H1 (cell line): ENCODE data around the gene PPM1D. TPM values are rescaled to one million over a fixed set of nuclear protein-coding genes. Genes with fewer than 3 reads are reported as not detected.

ENCODE experiments used
- CTCF ChIA-PET: fragments of 300-600 bp; sonication (Branson Sonifier 250); formaldehyde crosslinking; loops from one replicate; lab custom pipeline; 2021; ENCODE audit not compliant: partially characterized antibody; lab: Charles Lee
- POLR2A ChIA-PET: fragments of 300-600 bp; sonication (Branson Sonifier 250); formaldehyde crosslinking; loops from one replicate; lab custom pipeline; 2021; ENCODE audit warnings: inconsistent platforms; ENCODE audit not compliant: partially characterized antibody; lab: Charles Lee
- DNase-seq, 2 experiments: peaks; one replicate each; pipeline versions ENCODE4 v3.0.0 to v3.0.0-alpha.2; 2010 to 2022; ENCODE audit warnings: low spot score in 2 of 2, low read depth in 1 of 2, mixed read lengths in 1 of 2
- FAIRE-seq: peaks from 2 replicates; lab custom pipeline; 2011; peaks lifted over from hg19 to GRCh38; lab: Jason Lieb, UNC
- H2AFZ ChIP-seq: 2 replicates; pipeline ENCODE4 v1.8.1; 2012; ENCODE audit warnings: low read length, inconsistent platforms
- H2AK5ac ChIP-seq: 2 replicates; pipeline ENCODE4 v1.6.1; 2013; ENCODE audit warnings: low read depth, low read length
- H2BK120ac ChIP-seq: replicated peaks from 2 replicates; pipeline ENCODE3; 2013; ENCODE audit warnings: low read depth, low read length, inconsistent platforms
- H2BK12ac ChIP-seq: 2 replicates; pipeline ENCODE4 v1.6.1; 2013; ENCODE audit warnings: low read depth, low read length
- H2BK15ac ChIP-seq: 2 replicates; pipeline ENCODE4 v1.6.1; 2013; ENCODE audit warnings: low read length
- H2BK20ac ChIP-seq: 2 replicates; pipeline ENCODE4 v1.6.1; 2013; ENCODE audit warnings: low read length
- H2BK5ac ChIP-seq: 2 replicates; pipeline ENCODE4 v1.6.1; 2013; ENCODE audit warnings: low read depth, low read length
- H3K14ac ChIP-seq: 2 replicates; pipeline ENCODE4 v1.6.1; 2013; ENCODE audit warnings: inconsistent platforms; ENCODE audit not compliant: insufficient read length
- H3K18ac ChIP-seq: 2 replicates; pipeline ENCODE4 v1.6.1; 2013; ENCODE audit warnings: low read length; ENCODE audit errors: extremely low read depth
- H3K23ac ChIP-seq: 2 replicates; pipeline ENCODE4 v1.6.1; 2013; ENCODE audit warnings: inconsistent platforms; ENCODE audit not compliant: insufficient read length
- H3K23me2 ChIP-seq: 2 replicates; pipeline ENCODE4 v1.6.1; 2013; ENCODE audit warnings: low read depth, low read length
- H3K27ac ChIP-seq: 2 replicates; pipeline ENCODE4 v1.6.1; 2011; ENCODE audit warnings: low read depth, low read length, inconsistent platforms
- H3K27me3 ChIP-seq, 4 experiments: replicated peaks in 1 of 4; 1 replicate in 1 of 4; 2 replicates in 3 of 4; pipeline versions ENCODE4 v1.6.1 to v1.8.1; 2011 to 2013; ENCODE audit warnings: low read length in 3 of 4, mild to moderate bottlenecking in 3 of 4, inconsistent platforms in 2 of 4, mixed read lengths in 2 of 4, moderate library complexity in 1 of 4; ENCODE audit not compliant: control insufficient read depth in 3 of 4, insufficient read depth in 3 of 4; ENCODE audit errors: extremely low read depth in 1 of 4
- H3K36me3 ChIP-seq, 4 experiments: 2 replicates each; pipeline versions ENCODE4 v1.6.1 to v1.8.1; 2011 to 2013; ENCODE audit warnings: mild to moderate bottlenecking in 4 of 4, low read length in 3 of 4, moderate library complexity in 2 of 4, control low read depth in 1 of 4, inconsistent platforms in 1 of 4; ENCODE audit not compliant: insufficient read depth in 4 of 4, control insufficient read depth in 2 of 4
- H3K4ac ChIP-seq: replicated peaks from 2 replicates; pipeline ENCODE3; 2013; ENCODE audit warnings: low read length, low read depth, mixed read lengths, inconsistent platforms; ENCODE audit not compliant: insufficient read length
- H3K4me1 ChIP-seq, 4 experiments: replicated peaks in 1 of 4; 1 replicate in 1 of 4; 2 replicates in 3 of 4; pipeline versions ENCODE4 v1.6.1 to v1.8.1; 2011 to 2013; ENCODE audit warnings: low read length in 3 of 4, inconsistent platforms in 2 of 4, mixed read lengths in 1 of 4; ENCODE audit not compliant: insufficient read depth in 4 of 4, control insufficient read depth in 3 of 4
- H3K4me2 ChIP-seq, 2 experiments: 2 replicates each; pipeline versions ENCODE4 v1.6.1 to v1.8.1; 2011 to 2013; ENCODE audit warnings: low read depth in 2 of 2, low read length in 2 of 2, control low read depth in 1 of 2, inconsistent platforms in 1 of 2, mild to moderate bottlenecking in 1 of 2; ENCODE audit not compliant: insufficient read depth in 1 of 2
- H3K4me3 ChIP-seq, 4 experiments: fragments of 200-600, 300-600 bp in 1 of 4; sonication (generic), shearing (Covaris generic), sonication (Bioruptor Twin) in 1 of 4; 2 replicates each; pipeline versions ENCODE4 v1.5.1 to v1.8.1; 2011 to 2016; ENCODE audit warnings: low read length in 4 of 4, low read depth in 3 of 4, control low read depth in 2 of 4, inconsistent platforms in 2 of 4, mild to moderate bottlenecking in 2 of 4, mixed read lengths in 1 of 4, moderate library complexity in 1 of 4; ENCODE audit not compliant: insufficient read depth in 2 of 4; ENCODE audit errors: extremely low read depth in 1 of 4
- H3K56ac ChIP-seq: replicated peaks from 2 replicates; pipeline ENCODE3; 2013; ENCODE audit warnings: low read depth, mild to moderate bottlenecking, mixed read lengths, low read length, inconsistent platforms; ENCODE audit not compliant: insufficient read length
- H3K79me1 ChIP-seq: 2 replicates; pipeline ENCODE4 v1.6.1; 2013; ENCODE audit warnings: low read depth, low read length, control low read depth
- H3K79me2 ChIP-seq, 2 experiments: 2 replicates each; pipeline versions ENCODE4 v1.6.1 to v1.8.1; 2012 to 2013; ENCODE audit warnings: low read length in 2 of 2, mild to moderate bottlenecking in 2 of 2, inconsistent platforms in 1 of 2; ENCODE audit not compliant: insufficient read depth in 2 of 2, control insufficient read depth in 1 of 2
- H3K9ac ChIP-seq, 4 experiments: replicated peaks in 1 of 4; 1 replicate in 1 of 4; 2 replicates in 3 of 4; pipeline versions ENCODE4 v1.6.1 to v1.8.1; 2011 to 2013; ENCODE audit warnings: low read depth in 3 of 4, low read length in 3 of 4, control low read depth in 2 of 4, mild to moderate bottlenecking in 2 of 4, moderate library complexity in 2 of 4, inconsistent platforms in 1 of 4; ENCODE audit errors: extremely low read depth in 1 of 4
- H3K9me3 ChIP-seq, 2 experiments: 2 replicates each; pipeline versions ENCODE4 v1.6.1 to v1.8.1; 2012 to 2013; ENCODE audit warnings: mild to moderate bottlenecking in 2 of 2, moderate library complexity in 2 of 2, control low read depth in 1 of 2, inconsistent platforms in 1 of 2, low read depth in 1 of 2, low read length in 1 of 2, mixed read lengths in 1 of 2; ENCODE audit not compliant: insufficient read depth in 2 of 2
- H4K20me1 ChIP-seq, 2 experiments: replicated peaks in 1 of 2; 2 replicates each; pipeline versions ENCODE3 to v1.8.1; 2011 to 2013; ENCODE audit warnings: inconsistent platforms in 2 of 2, low read length in 2 of 2, mild to moderate bottlenecking in 1 of 2; ENCODE audit not compliant: insufficient read depth in 2 of 2, control insufficient read depth in 1 of 2
- H4K5ac ChIP-seq: 2 replicates; pipeline ENCODE4 v1.6.1; 2013; ENCODE audit warnings: low read length, low read depth, mixed read lengths, inconsistent platforms; ENCODE audit not compliant: insufficient read length
- H4K8ac ChIP-seq: 2 replicates; pipeline ENCODE4 v1.8.0; 2013; ENCODE audit warnings: mild to moderate bottlenecking, moderate library complexity, low read length, inconsistent platforms; ENCODE audit not compliant: insufficient read depth; ENCODE audit errors: extremely low read depth
- H4K91ac ChIP-seq: replicated peaks from 2 replicates; pipeline ENCODE3; 2013; ENCODE audit warnings: low read length, mixed read lengths, inconsistent platforms; ENCODE audit not compliant: insufficient read length
- BCL11A ChIP-seq, 2 experiments: IDR thresholded peaks; one replicate each; pipeline ENCODE4 v1.6.1; 2011; ENCODE audit warnings: low read depth in 2 of 2, low read length in 2 of 2, mild to moderate bottlenecking in 2 of 2
- CHD2 ChIP-seq: IDR thresholded peaks from 2 replicates; pipeline ENCODE4 v1.6.1; 2012; ENCODE audit warnings: low read length, improper control_type of control experiment
- E2F6 ChIP-seq: IDR thresholded peaks from 2 replicates; pipeline ENCODE4 v1.6.1; 2012; ENCODE audit warnings: inconsistent platforms
- HDAC6 ChIP-seq: IDR thresholded peaks from one replicate; pipeline ENCODE4 v1.7.1; 2012; ENCODE audit warnings: low read depth, mild to moderate bottlenecking, inconsistent platforms, low read length, moderate library complexity
- KDM4A ChIP-seq: IDR thresholded peaks from one replicate; pipeline ENCODE4 v1.7.1; 2012; ENCODE audit warnings: low read depth, mild to moderate bottlenecking, moderate library complexity, low read length, inconsistent platforms; ENCODE audit not compliant: severe bottlenecking
- MAFK ChIP-seq: IDR thresholded peaks from 2 replicates; pipeline ENCODE4 v1.6.1; 2012; ENCODE audit warnings: low read depth, mild to moderate bottlenecking, improper control_type of control experiment, low read length
- NRF1 ChIP-seq: IDR thresholded peaks from 2 replicates; pipeline ENCODE4 v1.6.1; 2011; ENCODE audit warnings: mild to moderate bottlenecking, low read depth, low read length, improper control_type of control experiment
- POU5F1 ChIP-seq: IDR thresholded peaks from 2 replicates; pipeline ENCODE4 v1.6.1; 2011; ENCODE audit warnings: low read depth, mild to moderate bottlenecking, low read length, moderate library complexity
- RAD21 ChIP-seq, 2 experiments: IDR thresholded peaks in 1 of 2; conservative IDR thresholded peaks in 1 of 2; 2 replicates each; pipeline ENCODE4 v1.6.1; 2011; ENCODE audit warnings: low read depth in 2 of 2, low read length in 2 of 2, improper control_type of control experiment in 1 of 2, inconsistent platforms in 1 of 2, mild to moderate bottlenecking in 1 of 2, moderate library complexity in 1 of 2
- SAP30 ChIP-seq: fragments of 300-600 bp; sonication (generic); IDR thresholded peaks from 2 replicates; pipeline ENCODE4 v1.7.1; 2012; ENCODE audit warnings: low read length, moderate library complexity, mild to moderate bottlenecking, inconsistent platforms; ENCODE audit not compliant: insufficient read depth, insufficient replicate concordance
- SIX5 ChIP-seq: IDR thresholded peaks from 2 replicates; pipeline ENCODE4 v1.6.1; 2011; ENCODE audit warnings: mild to moderate bottlenecking, low read depth, low read length
- SP1 ChIP-seq: IDR thresholded peaks from 2 replicates; pipeline ENCODE4 v1.6.1; 2011; ENCODE audit warnings: low read depth, low read length
- TAF1 ChIP-seq: IDR thresholded peaks from 2 replicates; pipeline ENCODE4 v1.6.1; 2011; ENCODE audit warnings: mild to moderate bottlenecking, low read depth, low read length
- TBP ChIP-seq: IDR thresholded peaks from 2 replicates; pipeline ENCODE4 v1.6.1; 2011; ENCODE audit warnings: low read depth, low read length, improper control_type of control experiment
- WGBS, 2 experiments: shearing (Covaris generic) in 1 of 2; methylation state at CpG; one replicate each; pipeline versions ENCODE4 v1.1.6 to v1.1.7; 2013 to 2015; ENCODE audit warnings: low lambda C conversion rate in 2 of 2, mixed read lengths in 2 of 2, inconsistent platforms in 1 of 2, low coverage in 1 of 2, missing lambda C conversion rate in 1 of 2; ENCODE audit not compliant: insufficient replicate concordance in 2 of 2, insufficient coverage in 1 of 2, insufficient read length in 1 of 2; ENCODE audit errors: extremely low coverage in 1 of 2, missing lambda C conversion rate in 1 of 2; 5-methylcytosine and 5-hydroxymethylcytosine counted together
- polyA plus RNA-seq, 7 experiments: library from polyadenylated mRNA; depleted of rRNA in 3 of 7; stranded (reverse) in 5 of 7; unstranded in 2 of 7; fragments of >200 nt in 5 of 7; fragments of 200-250 nt in 2 of 7; gene quantifications; 1 replicate in 5 of 7; 2 replicates in 1 of 7; 4 replicates in 1 of 7; pipeline versions ENCODE4 v1.2.1 to v1.2.3, GENCODE V29; 2011 to 2013; ENCODE audit warnings: missing spikeins in 2 of 7, mixed read lengths in 2 of 7
- total RNA-seq: library from RNA; stranded (reverse); fragmentation: NEBNext Ultra II Directional; extraction: Animal tissue kit (Norgen Biotek cat#: 25700); gene quantifications from 2 replicates; pipeline ENCODE4 v1.2.1, GENCODE V29; 2021

The PPM1D gene
- total and polyA plus RNA-seq, 2 of the 8 experiments (the other 6 are each of a cell fraction or from before 2014, with no cell fraction given), result 5.0 to 16.7 TPM

GRCh38 chr17:60622961-60623360 lies 23.0 kb downstream of the PPM1D start:
- FAIRE-seq, result no peak
- no peak for TF ChIP-seq MAFK
- no peak for TF ChIP-seq HDAC6
- no peak for TF ChIP-seq SP1
- TF ChIP-seq SIX5, result no peak
- no peak for TF ChIP-seq CHD2
- no peak for TF ChIP-seq TBP
- no peak for TF ChIP-seq TAF1
- no peak for TF ChIP-seq E2F6
- TF ChIP-seq POU5F1, result no peak
- no peak for TF ChIP-seq BCL11A (IDR thresholded peaks at IDR 0.05; ENCODE audit: low read depth in 2 of 2, low read length in 2 of 2)
- TF ChIP-seq KDM4A, result no peak
- no peak for TF ChIP-seq RAD21 (IDR thresholded peaks at IDR 0.05 in 1 of 2, conservative IDR thresholded peaks at IDR 0.05 in 1 of 2; ENCODE audit: low read depth in 2 of 2, low read length in 2 of 2)
- no peak for TF ChIP-seq NRF1
- no peak for TF ChIP-seq SAP30

More at GRCh38 chr17:60622961-60623360, 23.0 kb downstream of the PPM1D start:
- H4K8ac ChIP-seq, result no peak overlapping the region
- H3K27me3 ChIP-seq, result no peaks in the 10 kb centered on the region
- H3K18ac ChIP-seq, result no peak overlapping the region
- H2BK120ac ChIP-seq, result no peak overlapping the region
- H3K79me2 ChIP-seq, result peaks cover 0 to 47% of the 10 kb centered on the region in 2 experiments; a peak in 3 of 4 replicates
- H4K91ac ChIP-seq, result no peak overlapping the region
- H3K4me1 ChIP-seq, result no peaks in the 10 kb centered on the region
- no peak for DNase-seq
- no peak overlapping the region for H2AK5ac ChIP-seq
- H3K9me3 ChIP-seq, result no peaks in the 10 kb centered on the region
- no peak overlapping the region for H3K4ac ChIP-seq
- H2BK12ac ChIP-seq, result no peak overlapping the region
- POLR2A ChIA-PET, result no interaction called here
- no peak overlapping the region for H3K56ac ChIP-seq
- no peak overlapping the region for H3K23ac ChIP-seq
- peaks cover 0 to 3% (median 0%) of the 10 kb centered on the region in 4 experiments; a peak in 2 of 8 replicates for H3K36me3 ChIP-seq
- no peak overlapping the region for H4K5ac ChIP-seq
- WGBS, 2 experiments, result 86% methylated on average over 2 of the region's 2 CpGs; no CpG with 5 or more reads in 1 of the 2 experiments
- H2AFZ ChIP-seq, result no peak overlapping the region
- no peak overlapping the region for H2BK15ac ChIP-seq
- H2BK20ac ChIP-seq, result no peak overlapping the region
- no peak overlapping the region for H3K9ac ChIP-seq
- H3K4me2 ChIP-seq, result no peak overlapping the region
- no peak overlapping the region for H3K4me3 ChIP-seq
- H3K27ac ChIP-seq, result no peak overlapping the region
- peaks cover 0 to 2% of the 10 kb centered on the region in 2 experiments for H4K20me1 ChIP-seq
- H3K79me1 ChIP-seq, result 0 out of 2 replicates have a peak, but pooled peaks cover 2% of the 10 kb centered on the region
- H2BK5ac ChIP-seq, result no peak overlapping the region
- CTCF ChIA-PET, result interaction anchor here (1.2 to 2.0 kb wide), 3 partner anchors 18 to 22 kb away, joined by 4 to 5 read pairs (median 4); no protein-coding TSS in a partner anchor
- H3K23me2 ChIP-seq, result no peaks in the 10 kb centered on the region
- H3K14ac ChIP-seq, result no peak overlapping the region
